H1 (cell line): Measurements from ENCODE around the gene CRTAP. TPM values are rescaled to one million over a fixed set of nuclear protein-coding genes. Genes with fewer than 3 reads are reported as not detected.

Experiments
- BCL11A ChIP-seq, 2 experiments: IDR thresholded peaks; one replicate each; pipeline ENCODE4 v1.6.1; 2011; ENCODE audit warnings: low read depth in 2 of 2, low read length in 2 of 2, mild to moderate bottlenecking in 2 of 2
- polyA plus RNA-seq, 7 experiments: library from polyadenylated mRNA; depleted of rRNA in 3 of 7; stranded (reverse) in 5 of 7; unstranded in 2 of 7; fragments of >200 nt in 5 of 7; fragments of 200-250 nt in 2 of 7; gene quantifications; 1 replicate in 5 of 7; 2 replicates in 1 of 7; 4 replicates in 1 of 7; pipeline versions ENCODE4 v1.2.1 to v1.2.3, GENCODE V29; 2011 to 2013; ENCODE audit warnings: missing spikeins in 2 of 7, mixed read lengths in 2 of 7
- total RNA-seq: library from RNA; stranded (reverse); fragmentation: NEBNext Ultra II Directional; extraction: Animal tissue kit (Norgen Biotek cat#: 25700); gene quantifications from 2 replicates; pipeline ENCODE4 v1.2.1, GENCODE V29; 2021

Gene CRTAP
- total and polyA plus RNA-seq, 2 of the 8 experiments (the other 6 are each of a cell fraction or from before 2014, with no cell fraction given), result 159 to 188 TPM

DNA sequence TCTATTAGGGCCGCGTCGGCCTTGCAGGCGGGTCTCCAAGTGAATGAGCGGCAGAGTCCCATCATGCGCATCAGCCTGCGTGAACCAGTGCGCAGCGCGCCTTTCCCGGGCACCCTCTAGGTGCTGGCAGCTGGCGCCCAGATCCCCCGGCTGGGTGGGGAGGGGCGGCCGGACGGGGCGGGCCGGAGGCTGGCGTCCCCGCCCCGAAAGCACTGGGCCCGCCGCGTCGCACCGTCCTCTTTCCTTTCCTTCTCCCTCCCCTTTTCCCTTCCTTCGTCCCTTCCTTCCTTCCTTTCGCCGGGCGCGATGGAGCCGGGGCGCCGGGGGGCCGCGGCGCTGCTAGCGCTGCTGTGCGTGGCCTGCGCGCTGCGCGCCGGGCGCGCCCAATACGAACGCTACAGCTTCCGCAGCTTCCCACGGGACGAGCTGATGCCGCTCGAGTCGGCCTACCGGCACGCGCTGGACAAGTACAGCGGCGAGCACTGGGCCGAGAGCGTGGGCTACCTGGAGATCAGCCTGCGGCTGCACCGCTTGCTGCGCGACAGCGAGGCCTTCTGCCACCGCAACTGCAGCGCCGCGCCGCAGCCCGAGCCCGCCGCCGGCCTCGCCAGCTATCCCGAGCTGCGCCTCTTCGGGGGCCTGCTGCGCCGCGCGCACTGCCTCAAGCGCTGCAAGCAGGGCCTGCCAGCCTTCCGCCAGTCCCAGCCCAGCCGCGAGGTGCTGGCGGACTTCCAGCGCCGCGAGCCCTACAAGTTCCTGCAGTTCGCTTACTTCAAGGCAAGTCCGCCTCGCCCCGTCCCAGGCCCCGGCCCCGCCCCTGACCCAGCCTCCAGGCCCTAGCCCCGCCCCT lies at the start of gene CRTAP (continued):
- TF ChIP-seq BCL11A (IDR thresholded peaks at IDR 0.05; ENCODE audit: low read depth in 2 of 2, low read length in 2 of 2), result no peak
